DLD1 (cell line): ENCODE data around the gene COL4A1.

Experiments
- in situ Hi-C: cut with HindIII; loops from 2 replicates; pipeline ENCODE4 v1.10.0; 2017; ENCODE audit warnings: low sequenced_read_pairs

Gene COL4A1

DNA sequence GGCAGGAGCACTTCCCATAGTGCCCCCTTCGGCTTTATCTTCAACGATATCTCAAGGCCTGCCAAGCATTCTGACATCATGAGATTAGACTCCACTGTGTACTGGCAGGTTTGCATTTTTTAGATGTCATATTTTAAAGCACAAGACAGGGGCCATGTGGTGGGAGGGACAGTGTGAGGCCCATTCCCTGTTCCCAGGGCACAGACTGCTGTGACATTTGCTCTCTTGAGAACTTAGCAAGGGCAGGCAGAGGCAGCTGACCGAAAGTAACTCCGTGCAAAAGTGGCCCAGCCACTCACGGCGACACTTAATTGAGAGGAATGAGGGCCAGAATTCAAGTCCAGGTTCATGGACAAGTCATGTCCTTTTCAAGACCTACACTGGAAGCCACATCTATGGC, 201.8 kb downstream of the COL4A1 start:
- in situ Hi-C loops, result no loop called here

DNA sequence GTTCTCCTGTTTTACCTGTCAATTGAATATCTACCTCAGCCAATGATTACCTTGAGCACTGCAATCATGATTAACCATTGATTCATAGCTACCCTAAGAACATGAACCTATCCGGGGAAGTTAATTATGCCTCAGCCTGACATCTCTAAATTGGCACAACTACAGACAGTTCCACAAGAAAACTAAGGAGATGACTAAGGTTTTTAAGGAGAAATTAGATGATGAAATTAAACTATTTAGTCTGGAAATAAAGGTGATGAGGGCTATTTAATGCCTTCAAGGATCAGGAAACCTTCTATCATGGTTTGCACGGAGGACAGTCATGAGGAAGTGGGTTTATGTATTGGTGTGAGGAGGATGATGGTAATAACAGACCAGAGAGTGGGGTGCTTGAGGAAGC, 203.4 kb downstream of the COL4A1 start:
- in situ Hi-C loops, result no loop called here

DNA sequence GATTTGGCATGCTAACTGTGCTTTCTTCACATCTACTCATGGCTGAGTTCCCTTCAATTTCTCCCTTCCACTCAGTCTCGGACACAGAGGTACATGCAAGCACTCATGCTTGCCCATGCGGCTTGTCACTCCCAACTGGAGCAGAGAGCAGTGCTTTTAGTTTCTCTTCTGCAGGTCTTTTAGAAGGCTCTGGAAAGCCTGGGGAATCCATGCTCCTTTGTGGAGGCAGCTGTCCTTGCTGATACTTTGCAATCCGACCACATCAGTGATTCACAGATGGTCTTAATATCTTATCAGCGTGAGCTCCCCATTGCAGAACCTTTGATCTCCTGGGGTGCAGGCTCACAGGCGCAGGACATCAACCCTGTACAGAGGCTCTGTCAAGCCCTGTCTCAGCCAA, 203.9 kb downstream of the COL4A1 start:
- in situ Hi-C loops, result no loop called here

DNA sequence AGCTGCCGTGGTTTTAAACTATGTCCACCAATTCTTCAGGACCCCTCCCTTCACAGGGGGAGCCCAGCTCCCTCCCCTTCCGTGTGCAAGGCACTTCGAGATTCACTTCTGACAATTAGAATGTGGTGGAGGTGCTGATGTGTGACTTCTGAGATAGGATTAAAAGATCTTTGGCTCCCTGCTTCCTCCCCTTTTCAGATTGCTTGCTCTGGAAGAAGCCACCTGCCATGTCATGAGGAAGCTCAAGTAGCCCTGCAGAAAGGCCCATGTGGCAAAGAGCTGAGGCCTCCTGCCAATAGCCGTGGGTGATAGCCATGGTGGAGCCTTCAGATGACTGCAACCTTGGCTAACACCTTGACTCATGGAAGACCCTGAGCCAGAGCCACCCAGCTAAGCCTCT, 204.9 kb downstream of the COL4A1 start:
- in situ Hi-C loops, result no loop called here

DNA sequence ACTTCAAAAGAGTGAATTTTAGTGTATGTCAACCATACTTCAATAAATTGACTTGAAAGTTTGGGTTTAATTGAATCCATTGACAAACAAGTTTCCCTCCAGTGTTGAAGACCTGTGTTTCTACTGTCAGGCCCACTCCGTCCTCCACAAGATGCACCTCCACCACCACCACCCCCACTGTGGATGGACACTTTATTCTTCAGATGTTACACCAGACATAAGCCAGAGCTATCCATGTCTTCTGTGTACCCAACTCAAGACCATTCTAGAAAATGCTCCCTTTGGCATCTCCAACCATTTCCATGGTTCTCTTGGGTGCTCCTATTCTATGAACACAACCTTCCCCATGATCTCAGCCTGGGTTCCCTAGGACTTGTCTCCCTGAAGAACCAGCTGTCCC, 207.0 kb downstream of the COL4A1 start:
- in situ Hi-C loops, result no loop called here
